HG03565 (cell line): Measurements from ENCODE around the gene CTNNBL1.
"Not testable (repeated sequence)": the region's sequence is repeated elsewhere in the genome, so short reads cannot be mapped to it uniquely, and the experiment has no call there.

Experiments
- ATAC-seq: cut with Tn5 transposase; IDR thresholded peaks from one replicate; pipeline ENCODE4 v1.9.1; 2021; ENCODE audit warnings: mild to moderate bottlenecking, moderate library complexity; ENCODE audit not compliant: unreplicated experiment

Gene CTNNBL1

GRCh38 chr20:37848706-37849105 is 154.9 kb downstream of the CTNNBL1 start:
- no peak for ATAC-seq

- ATAC-seq: no peak
These were observed 155.3 kb downstream of the CTNNBL1 start for GRCh38 chr20:37849156-37849555.

- no peak for ATAC-seq
These were observed 155.7 kb downstream of the CTNNBL1 start for GRCh38 chr20:37849566-37849965.

- no peak for ATAC-seq
These were observed 156.3 kb downstream of the CTNNBL1 start for GRCh38 chr20:37850036-37850592.

- ATAC-seq: no peak
These were observed 157.0 kb downstream of the CTNNBL1 start for GRCh38 chr20:37850724-37851355.

GRCh38 chr20:37852666-37853065 is 158.8 kb downstream of the CTNNBL1 start:
- ATAC-seq: no peak

GRCh38 chr20:37853823-37854375 is 160.1 kb downstream of the CTNNBL1 start:
- peak; percentile 69 for ATAC-seq

- ATAC-seq: not testable (repeated sequence)
These were observed 162.2 kb downstream of the CTNNBL1 start for GRCh38 chr20:37856034-37856433.

- ATAC-seq: no peak
These were observed 163.3 kb downstream of the CTNNBL1 start for GRCh38 chr20:37856932-37857660.

GRCh38 chr20:37859406-37860171 is 165.8 kb downstream of the CTNNBL1 start:
- ATAC-seq: no peak

- no peak for ATAC-seq
These were observed 169.5 kb downstream of the CTNNBL1 start for GRCh38 chr20:37863289-37863688.

- no peak for ATAC-seq
These were observed 170.5 kb downstream of the CTNNBL1 start for GRCh38 chr20:37864298-37864697.

GRCh38 chr20:37866051-37866450 is 172.2 kb downstream of the CTNNBL1 start:
- ATAC-seq: no peak

- no peak for ATAC-seq
These were observed 173.7 kb downstream of the CTNNBL1 start for GRCh38 chr20:37867289-37868195.

- ATAC-seq: no peak
These were observed 175.1 kb downstream of the CTNNBL1 start for GRCh38 chr20:37868851-37869333.

- ATAC-seq: no peak
These were observed 175.6 kb downstream of the CTNNBL1 start for GRCh38 chr20:37869334-37869861.

- ATAC-seq: no peak
These were observed 176.5 kb downstream of the CTNNBL1 start for GRCh38 chr20:37870294-37870693.

GRCh38 chr20:37871751-37872150 is 177.9 kb downstream of the CTNNBL1 start:
- ATAC-seq: no peak

- ATAC-seq: no peak
These were observed 178.3 kb downstream of the CTNNBL1 start for GRCh38 chr20:37872161-37872560.

- ATAC-seq: no peak
These were observed 180.1 kb downstream of the CTNNBL1 start for GRCh38 chr20:37873884-37874283.
